Activated CD8-positive, alpha-beta memory T cell treated with anti-CD3 and anti-CD28 coated beads, Interleukin-2, amount 50 U/mL, for 1 hour (primary cell): ENCODE data around the gene THSD4.

Source experiments
- DNase-seq: peaks from one replicate; pipeline ENCODE4 v3.0.0-alpha.2; 2020; ENCODE audit errors: extremely low read depth

The THSD4 gene

DNA sequence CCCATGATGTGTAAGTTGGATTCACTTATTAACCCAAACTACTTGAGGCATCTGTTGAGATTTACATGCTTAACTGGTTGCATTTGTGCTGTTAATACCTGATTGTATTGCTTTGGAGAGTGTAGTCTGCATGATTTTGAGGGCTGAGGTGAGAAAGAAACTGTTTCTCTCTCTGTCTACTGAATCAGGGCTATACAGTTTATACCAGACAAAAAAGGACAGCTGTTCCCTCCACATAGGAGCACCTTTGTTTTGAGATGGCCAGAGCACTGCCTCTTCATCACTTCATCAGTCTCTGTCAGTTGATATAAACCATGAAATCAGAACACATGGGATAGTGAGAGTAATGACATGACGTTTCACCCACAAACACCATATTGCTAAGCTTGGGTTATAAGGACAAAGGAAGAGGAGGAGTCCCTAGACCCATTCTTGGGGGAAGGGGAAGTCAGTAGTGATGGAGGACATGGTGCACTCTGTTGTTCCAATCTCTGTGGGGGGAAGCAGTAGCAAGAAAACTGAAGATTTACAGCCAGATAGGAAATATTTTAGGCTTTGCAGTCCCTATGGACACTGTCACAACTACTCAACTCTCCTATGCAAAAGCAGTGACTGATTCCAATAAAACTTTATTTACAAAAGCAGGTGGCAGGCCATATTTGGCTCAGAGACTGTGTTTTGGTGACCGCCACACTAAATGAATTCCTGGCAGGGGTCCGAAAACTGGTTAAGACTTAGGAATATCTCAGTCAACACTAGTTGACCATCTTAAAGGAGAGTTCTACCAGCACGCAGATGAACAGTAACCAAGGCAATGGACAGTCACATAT lies 571.2 kb downstream of the THSD4 start:
- DNase-seq = no peak

- no peak for DNase-seq
These were observed 572.7 kb downstream of the THSD4 start for GRCh38 chr15:71687902-71688508.

GRCh38 chr15:71688509-71689094 lies 573.3 kb downstream of the THSD4 start:
- no peak for DNase-seq

DNA sequence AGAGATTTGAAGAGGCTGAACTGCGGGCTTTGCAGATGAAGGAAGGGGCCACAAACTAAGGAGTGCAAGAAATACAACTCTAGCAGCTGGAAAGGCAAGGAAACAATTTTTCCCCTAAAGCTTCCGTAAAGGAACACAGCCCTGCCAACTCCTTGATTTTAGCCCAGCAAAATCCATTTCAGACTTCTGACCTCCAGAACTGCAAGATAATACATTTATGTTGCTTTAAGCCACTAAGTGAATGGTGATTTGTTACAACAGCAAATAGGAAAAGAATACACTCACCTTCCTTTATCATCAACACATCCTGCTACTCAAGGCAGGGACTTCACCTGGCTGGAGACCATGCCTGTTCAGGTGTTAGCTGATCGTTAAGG lies 575.8 kb downstream of the THSD4 start:
- DNase-seq = no peak

DNA sequence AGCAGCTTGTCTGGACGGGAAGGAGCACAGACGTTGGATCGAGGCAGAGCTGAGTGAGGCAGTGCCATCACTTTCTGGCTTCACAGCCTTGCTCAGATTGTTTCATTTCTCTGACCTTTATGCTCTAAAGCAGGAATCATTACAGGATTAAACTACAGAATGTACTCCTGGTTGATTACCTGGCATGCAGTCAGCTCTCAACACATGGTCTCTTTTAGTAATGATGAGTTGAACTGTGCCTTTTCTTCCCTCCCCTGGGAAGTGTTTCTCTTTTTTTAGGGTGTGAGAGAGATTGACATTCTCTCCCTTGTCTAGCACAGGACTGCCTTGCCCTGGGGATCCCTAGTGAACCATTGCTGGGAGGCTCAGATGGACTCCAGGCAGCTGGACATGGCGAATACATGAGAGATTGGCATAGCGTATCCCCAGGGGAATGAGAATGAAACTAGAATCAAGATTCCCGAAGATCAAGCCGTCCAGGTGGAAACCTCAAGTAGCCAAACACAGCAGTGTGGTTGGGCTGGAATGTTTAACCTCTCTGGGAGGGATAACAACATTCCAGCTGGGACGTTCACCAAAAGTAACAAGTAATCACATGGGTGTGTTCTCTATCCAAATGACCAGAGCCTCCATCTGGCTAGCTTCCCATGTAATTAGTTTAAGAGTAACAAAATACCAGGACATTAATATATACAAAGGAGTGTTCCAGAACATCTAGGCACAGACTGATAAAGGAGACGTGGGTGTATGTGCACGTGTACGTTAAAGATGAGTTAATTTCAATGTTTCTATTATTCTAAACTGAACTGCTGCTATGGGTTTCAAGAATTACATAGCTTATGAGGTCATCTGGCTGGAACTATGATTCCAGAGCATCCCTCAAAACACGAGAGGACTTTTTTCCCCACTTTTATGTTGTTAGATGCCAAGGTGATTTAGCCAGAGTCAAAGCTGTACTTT lies 576.5 kb downstream of the THSD4 start:
- DNase-seq = no peak

GRCh38 chr15:71697236-71697635 lies 582.0 kb downstream of the THSD4 start:
- DNase-seq = no peak

DNA sequence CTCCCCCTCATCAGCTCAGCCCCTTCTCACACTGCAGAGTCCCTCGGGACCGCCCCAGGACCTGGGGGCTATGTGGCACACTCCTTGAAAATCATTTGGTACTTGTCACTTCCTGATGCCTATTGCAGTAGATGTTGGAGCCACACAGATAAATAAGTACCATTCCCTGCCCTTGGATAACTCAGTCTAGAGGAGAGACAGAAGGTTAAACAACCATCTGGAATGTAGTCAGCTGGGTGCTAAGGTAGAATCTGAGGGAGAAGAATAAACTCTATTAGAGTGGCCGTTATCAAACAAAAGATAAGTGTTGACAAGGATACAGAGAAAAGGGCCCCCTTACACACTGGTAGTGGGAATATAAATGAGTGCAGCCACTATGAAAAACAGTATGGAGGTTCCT lies 582.8 kb downstream of the THSD4 start:
- DNase-seq = no peak

GRCh38 chr15:71698742-71699141 lies 583.5 kb downstream of the THSD4 start:
- DNase-seq = no peak

- DNase-seq = no peak
These were observed 584.7 kb downstream of the THSD4 start for GRCh38 chr15:71699977-71700376.

- DNase-seq = no peak
These were observed 586.5 kb downstream of the THSD4 start for GRCh38 chr15:71701808-71702207.

- no peak for DNase-seq
These were observed 587.2 kb downstream of the THSD4 start for GRCh38 chr15:71702496-71702895.

DNA sequence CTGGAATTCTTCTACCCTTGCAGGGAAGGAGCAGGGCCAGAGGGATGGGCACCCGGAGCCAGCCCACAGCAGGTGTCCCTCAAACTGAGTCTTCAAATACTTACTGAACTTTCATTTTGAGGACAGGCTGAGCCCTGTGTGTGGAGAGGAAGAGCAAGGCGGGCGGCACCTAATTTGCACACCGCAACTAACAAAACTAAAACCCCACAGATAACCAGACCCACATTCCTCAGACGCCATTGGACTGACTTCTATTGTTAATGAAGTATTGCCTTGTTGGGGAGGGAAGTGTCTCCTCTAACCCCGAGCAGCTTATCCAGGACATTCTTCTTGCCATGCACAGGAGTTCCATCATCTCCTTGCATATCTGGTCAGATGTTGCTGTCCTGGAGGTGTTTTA lies 589.9 kb downstream of the THSD4 start:
- DNase-seq = no peak

- DNase-seq = no peak
These were observed 591.4 kb downstream of the THSD4 start for GRCh38 chr15:71706461-71707229.

- no peak for DNase-seq
These were observed 592.2 kb downstream of the THSD4 start for GRCh38 chr15:71707230-71708050.

DNA sequence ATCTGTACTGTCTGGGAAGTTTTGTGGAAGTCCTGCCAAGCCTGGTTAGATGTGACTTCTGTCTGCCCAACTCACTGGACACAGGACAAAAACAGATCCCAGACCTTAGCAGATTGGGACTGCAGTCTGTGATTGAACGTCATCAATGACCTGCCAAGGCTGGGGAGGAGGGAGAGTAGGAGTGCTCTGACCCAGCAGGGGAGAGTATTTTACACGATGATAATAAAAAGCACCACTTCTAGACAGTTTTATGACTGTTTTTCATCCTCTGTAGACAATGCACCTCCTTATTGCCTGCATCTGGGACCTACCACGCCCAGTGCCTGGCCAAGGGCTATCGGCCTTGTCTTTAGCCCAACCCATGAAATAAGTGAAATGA lies 592.8 kb downstream of the THSD4 start:
- DNase-seq = no peak

GRCh38 chr15:71708741-71709140 lies 593.5 kb downstream of the THSD4 start:
- no peak for DNase-seq

DNA sequence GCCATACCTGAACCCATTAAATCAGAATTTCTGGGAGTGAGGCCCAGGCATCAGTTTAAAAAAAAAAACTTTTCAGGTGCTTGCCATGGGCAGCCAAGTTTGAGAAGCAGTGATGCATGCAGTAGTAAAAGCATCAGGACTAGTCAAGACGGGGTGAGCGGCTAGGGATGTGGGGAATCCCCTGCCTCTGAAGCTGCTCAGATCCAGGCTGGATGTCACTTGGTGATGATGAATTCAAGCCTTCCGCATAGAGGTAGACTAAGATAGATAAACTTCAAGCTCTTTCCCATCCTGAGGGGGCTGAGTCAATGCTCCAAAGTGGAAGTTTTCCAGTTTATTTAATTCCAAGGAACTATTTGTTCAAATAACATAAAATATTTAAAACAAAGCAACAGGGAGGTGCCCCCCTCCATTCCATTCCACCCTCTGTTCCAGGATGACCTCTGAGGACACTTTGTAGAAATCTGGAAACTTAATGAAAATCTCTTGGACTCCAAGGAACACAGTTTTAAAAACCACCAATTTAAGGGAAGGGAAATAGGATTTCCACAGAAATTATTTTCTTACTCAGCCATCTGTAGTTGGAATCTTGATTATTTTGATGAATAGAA lies 594.6 kb downstream of the THSD4 start:
- no peak for DNase-seq

DNA sequence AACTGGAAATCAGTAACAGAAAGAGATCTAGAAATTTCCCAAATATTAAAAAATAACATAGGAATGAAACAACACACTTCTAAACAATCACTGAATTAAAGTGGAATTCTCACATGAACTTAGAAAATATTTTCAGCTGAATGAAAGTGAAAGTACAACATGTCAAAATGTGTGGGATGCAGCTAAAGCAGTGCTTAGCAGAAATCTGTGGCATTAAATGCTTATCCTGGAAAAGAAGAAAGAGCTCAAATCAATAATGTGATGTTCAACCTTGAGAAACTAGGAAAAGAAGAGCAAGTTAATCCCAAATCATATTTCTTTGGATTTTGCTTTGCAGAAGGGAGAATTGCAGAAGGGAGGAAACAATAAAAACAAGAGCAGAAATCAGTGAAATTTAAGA lies 596.9 kb downstream of the THSD4 start:
- no peak for DNase-seq

DNA sequence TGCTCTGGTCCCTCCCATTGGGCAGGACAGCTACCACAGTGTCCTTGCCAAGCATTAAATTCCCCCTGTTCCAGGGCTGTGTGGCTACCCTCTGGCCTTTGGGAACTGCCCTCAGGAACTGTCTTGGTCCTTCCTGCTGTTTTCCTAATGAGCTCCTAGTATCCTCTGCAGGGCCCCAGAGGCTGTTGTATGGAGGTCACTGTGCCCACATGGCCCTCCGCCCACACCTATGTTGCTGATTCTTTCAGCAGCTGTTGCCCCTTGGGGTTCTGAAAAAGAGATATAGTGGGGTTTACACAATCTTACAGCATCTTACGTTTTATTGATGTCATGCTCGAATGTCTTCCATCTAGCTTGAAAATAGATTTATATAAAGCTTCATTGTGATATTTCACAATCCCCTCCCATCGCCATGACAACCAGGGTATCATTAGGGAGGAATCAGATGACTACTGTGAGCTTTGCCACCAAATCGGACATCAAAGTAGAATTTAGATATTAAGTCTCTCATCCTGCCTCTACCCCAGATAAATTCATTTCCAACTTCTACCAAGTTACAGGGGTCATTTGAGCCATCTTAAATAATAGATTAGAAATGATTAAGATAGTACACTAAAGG lies 598.0 kb downstream of the THSD4 start:
- no peak for DNase-seq

DNA sequence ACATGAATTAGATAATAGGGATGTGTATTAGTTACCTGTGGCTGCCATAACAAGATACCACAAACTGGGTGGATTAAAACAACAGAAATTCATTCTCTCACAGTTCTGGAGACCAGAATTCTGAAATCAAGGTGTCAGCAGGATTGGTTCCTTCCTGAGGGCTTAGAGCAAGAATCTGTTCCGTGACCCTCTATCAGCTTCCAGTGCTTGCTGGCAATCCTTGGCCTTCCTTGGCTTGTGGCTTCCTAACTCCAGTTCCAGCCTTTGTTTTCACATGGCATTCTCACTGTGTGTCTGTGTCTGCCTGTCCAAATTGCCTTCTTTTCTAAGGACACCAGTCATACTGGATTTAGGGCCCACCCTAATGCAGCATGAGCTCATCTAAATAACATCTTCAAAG lies 600.6 kb downstream of the THSD4 start:
- no peak for DNase-seq
